ENCODE data around the gene ARID1B.

- no peak for TF ChIP-seq CTCF (IDR thresholded peaks at IDR 0.05; ENCODE audit: low read length)
- no peak for TF ChIP-seq EZH2 (optimal IDR thresholded peaks at IDR 0.05; ENCODE audit: low read depth, low read length)
- no peak for TF ChIP-seq EZH2phosphoT487 (IDR thresholded peaks at IDR 0.05; ENCODE audit: low read length)
Observed at GRCh38 chr6:157223021-157223430, 445.8 kb downstream of the ARID1B start.

Data from MM.1S (cell line).